Coronary artery (tissue), 2 donors: Measurements from ENCODE around the gene MISP.

ENCODE experiments used
- DNase-seq: peaks from one replicate; pipeline ENCODE4 v3.0.0-alpha.2; 2017; ENCODE audit warnings: low spot score
- H3K27ac ChIP-seq, 2 donors: fragments of 200-600 bp; sonication (generic); one replicate each; pipeline ENCODE4 v1.5.1; 2016 to 2019
- H3K4me3 ChIP-seq: fragments of 200-600 bp; sonication (generic); 2 replicates; pipeline ENCODE4 v1.5.1; 2016; ENCODE audit warnings: mild to moderate bottlenecking, moderate library complexity
- CTCF ChIP-seq: fragments of 200-600 bp; sonication (generic); IDR thresholded peaks from one replicate; pipeline ENCODE4 v1.5.1; 2019; ENCODE audit warnings: antibody characterized with exemption

MISP gene

GRCh38 chr19:756236-756635 lies 5.3 kb downstream of the MISP start:
- Histone ChIP-seq H3K4me3 (no peak overlapping the region), H3K27ac (no peak overlapping the region)
- DNase-seq: no peak
- no peak for TF ChIP-seq CTCF

- Histone ChIP-seq H3K4me3 (no peak overlapping the region), H3K27ac (no peak overlapping the region)
- TF ChIP-seq CTCF: no peak
- DNase-seq: no peak
Measured at GRCh38 chr19:756821-757688, 6.1 kb downstream of the MISP start.

GRCh38 chr19:757811-758668 lies 7.1 kb downstream of the MISP start:
- DNase-seq: no peak
- no peak overlapping the region for H3K27ac ChIP-seq
- TF ChIP-seq CTCF: no peak
- no peak overlapping the region for H3K4me3 ChIP-seq

GRCh38 chr19:763181-763580 lies 12.3 kb downstream of the MISP start:
- DNase-seq: no peak
- no peak for TF ChIP-seq CTCF

GRCh38 chr19:763869-764268 lies 13.0 kb downstream of the MISP start:
- no peak for TF ChIP-seq CTCF
- no peak for DNase-seq
- no peak overlapping the region for H3K4me3 ChIP-seq

More at GRCh38 chr19:763181-763580, 12.3 kb downstream of the MISP start:
- Histone ChIP-seq H3K27ac (no peak overlapping the region), H3K4me3 (no peak overlapping the region)

GRCh38 chr19:764301-764700 lies 13.4 kb downstream of the MISP start:
- DNase-seq: no peak

More at GRCh38 chr19:763869-764268, 13.0 kb downstream of the MISP start:
- H3K27ac ChIP-seq: no peak overlapping the region

More at GRCh38 chr19:764301-764700, 13.4 kb downstream of the MISP start:
- no peak overlapping the region for H3K27ac ChIP-seq
- no peak for TF ChIP-seq CTCF
- no peak overlapping the region for H3K4me3 ChIP-seq
